NCI-H187 treated with DMSO at 0.1 percent for 48 hours (cell line): ENCODE measurements around the gene FAAH2.
"Not testable (repeated sequence)": the region's sequence is repeated elsewhere in the genome, so short reads cannot be mapped to it uniquely, and the experiment has no call there.

Experiments
- DNase-seq: peaks from one replicate; lab custom pipeline; 2025; lab: John Stamatoyannopoulos, UW

FAAH2 gene

GRCh38 chrX:57380026-57380796 is 93.7 kb downstream of the FAAH2 start:
- no peak for DNase-seq

- DNase-seq: not testable (repeated sequence)
Observed at GRCh38 chrX:57394162-57394561, 107.7 kb downstream of the FAAH2 start.

- DNase-seq: not testable (repeated sequence)
Observed at GRCh38 chrX:57403191-57403590, 116.7 kb downstream of the FAAH2 start.

DNA sequence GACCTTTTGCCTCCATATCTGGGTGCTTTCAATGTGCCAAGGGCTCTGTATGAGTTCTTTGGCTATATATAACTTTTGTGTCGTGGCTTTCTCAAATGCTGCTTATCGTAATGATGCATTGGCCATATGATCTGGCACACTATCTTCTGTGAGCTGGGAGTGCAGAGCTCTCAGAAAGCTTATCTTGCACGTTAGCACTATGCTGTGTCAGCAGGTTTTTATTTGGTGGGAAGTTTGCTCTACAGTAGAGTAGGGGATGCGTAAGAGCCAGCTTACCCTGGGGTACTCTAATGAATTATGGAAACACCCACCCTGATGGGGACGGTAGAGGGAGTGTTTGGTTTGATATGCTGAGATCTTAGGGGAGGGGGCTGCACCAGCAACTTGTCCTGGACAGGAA is 119.6 kb downstream of the FAAH2 start:
- DNase-seq: no peak

DNA sequence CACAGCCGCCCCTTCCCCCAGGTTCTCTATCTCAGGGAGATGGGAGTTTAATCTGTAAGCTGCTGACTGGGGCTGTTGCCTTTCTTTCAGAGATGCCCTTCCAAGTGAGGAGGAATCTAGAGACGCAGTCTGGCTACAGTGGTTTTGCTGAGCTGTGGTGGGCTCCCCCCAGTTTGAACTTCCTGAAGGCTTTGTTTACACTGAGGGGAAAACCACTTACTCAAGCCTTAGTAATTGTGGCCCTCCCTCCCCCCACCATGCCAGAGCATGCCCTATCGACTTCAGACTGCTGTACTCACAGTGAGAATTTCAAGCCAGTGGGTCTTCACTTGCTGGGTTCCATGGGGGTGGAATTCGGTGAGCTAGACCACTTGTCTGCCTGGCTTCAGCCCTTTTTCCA is 131.3 kb downstream of the FAAH2 start:
- no peak for DNase-seq

DNA sequence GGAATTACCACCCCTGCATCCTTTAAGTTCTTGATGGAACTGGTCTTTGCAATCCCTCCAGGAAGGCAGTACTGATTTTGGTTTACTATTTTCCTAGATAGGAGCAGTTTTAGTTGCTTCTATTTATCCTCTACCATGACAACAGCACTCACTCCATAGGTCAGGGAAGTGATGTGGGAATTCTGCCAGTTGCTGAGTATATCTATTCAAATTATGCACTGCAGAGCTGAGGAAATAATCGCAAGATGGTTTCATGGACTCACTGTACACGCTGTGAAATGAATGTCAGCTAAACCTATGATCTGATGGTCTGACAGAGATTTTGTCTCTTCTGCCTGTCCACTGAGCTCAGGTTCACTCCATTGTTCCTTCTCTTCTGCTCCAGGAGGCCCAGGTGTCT is 135.8 kb downstream of the FAAH2 start:
- no peak for DNase-seq

GRCh38 chrX:57422790-57423189 is 136.3 kb downstream of the FAAH2 start:
- no peak for DNase-seq

DNA sequence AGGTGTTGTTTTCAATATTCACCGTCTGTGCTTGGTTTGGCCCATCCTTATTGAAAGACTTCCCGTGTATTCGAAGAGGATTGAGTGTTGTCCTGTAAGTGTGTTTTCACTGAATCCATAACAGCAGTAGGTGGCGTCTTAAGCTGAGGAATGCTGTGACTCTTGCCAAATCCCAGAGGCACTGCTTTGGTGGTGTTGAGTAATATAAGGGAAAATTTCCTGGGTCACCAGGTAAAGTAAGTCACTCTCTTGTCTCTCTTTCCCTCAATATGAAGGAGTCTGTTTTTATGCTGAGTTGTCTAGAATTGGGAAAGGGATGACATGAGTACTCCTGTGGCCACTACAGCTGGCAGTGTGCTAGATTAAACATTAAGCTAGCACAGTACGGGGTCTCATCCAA is 158.6 kb downstream of the FAAH2 start:
- DNase-seq: no peak

DNA sequence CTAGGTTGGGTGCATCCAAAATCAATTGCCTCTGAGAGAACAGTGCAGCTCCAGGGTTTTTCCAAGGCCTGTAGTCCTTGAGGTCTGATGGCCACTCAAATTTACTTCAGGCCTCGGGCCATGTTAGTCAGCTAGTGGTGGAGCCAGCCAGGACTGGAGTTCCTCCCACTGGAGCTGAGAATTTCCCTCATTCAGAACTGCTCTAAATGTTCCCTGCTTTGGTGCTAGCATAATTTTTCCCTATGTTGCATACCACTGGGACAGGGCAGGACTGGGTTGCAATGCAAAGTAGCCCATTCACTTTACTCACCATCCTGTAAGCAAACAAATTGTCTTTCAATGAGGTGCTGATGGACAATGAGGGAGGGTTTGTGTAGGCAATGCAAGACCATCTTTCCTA is 159.3 kb downstream of the FAAH2 start:
- no peak for DNase-seq

- DNase-seq: no peak
Observed at GRCh38 chrX:57447856-57448255, 161.3 kb downstream of the FAAH2 start.

DNA sequence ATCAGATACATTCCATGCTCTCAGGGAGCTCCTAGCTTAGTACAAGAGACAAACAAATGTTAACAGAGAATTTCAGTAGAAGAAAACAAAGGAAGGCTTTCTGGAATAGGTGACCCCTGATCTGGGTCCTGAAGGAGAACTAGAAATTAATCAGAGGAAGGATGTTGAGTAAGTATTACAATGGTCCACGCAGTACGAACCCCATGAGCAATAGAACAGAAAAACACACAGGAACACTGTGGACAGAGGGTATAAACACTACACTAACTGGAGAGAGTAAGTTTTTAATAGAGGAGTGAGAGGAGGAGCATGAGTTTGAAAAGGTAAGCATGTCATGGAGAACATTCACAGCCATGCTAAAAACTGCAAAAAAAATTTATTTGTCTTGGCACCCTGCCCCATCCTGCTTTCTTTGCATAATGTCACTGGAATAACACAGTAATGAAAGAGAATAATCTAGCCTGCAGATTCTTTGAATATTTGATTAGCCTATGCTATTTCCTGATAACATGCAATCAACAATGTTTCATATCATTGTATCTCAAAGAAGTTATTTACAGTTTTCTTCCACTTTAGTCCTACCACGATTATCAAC is 165.0 kb downstream of the FAAH2 start:
- DNase-seq: no peak

- no peak for DNase-seq
Observed at GRCh38 chrX:57453901-57454300, 167.4 kb downstream of the FAAH2 start.

GRCh38 chrX:57481514-57481913 is 195.0 kb downstream of the FAAH2 start:
- DNase-seq: no peak

DNA sequence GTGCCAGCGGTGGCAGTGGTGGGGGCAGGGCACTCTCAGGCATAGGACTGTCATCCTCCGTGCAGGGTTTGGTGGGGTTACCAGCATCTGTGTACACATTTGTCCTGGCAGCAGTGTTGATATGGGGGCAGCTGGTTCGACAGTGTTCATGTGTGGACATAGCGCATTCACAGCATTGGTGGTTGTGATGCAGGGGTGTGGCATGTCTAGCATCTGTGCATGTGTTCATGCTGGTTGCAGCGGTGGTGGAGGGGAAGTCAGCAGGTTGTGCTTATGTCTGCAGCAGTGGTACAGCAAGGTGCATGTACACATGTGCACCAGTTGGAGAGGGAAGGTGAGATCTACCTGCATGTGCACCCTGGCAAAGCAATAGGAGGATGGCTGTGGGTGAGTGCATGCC is 230.0 kb downstream of the FAAH2 start:
- no peak for DNase-seq

- no peak for DNase-seq
Observed at GRCh38 chrX:57519578-57520118, 233.1 kb downstream of the FAAH2 start.

DNA sequence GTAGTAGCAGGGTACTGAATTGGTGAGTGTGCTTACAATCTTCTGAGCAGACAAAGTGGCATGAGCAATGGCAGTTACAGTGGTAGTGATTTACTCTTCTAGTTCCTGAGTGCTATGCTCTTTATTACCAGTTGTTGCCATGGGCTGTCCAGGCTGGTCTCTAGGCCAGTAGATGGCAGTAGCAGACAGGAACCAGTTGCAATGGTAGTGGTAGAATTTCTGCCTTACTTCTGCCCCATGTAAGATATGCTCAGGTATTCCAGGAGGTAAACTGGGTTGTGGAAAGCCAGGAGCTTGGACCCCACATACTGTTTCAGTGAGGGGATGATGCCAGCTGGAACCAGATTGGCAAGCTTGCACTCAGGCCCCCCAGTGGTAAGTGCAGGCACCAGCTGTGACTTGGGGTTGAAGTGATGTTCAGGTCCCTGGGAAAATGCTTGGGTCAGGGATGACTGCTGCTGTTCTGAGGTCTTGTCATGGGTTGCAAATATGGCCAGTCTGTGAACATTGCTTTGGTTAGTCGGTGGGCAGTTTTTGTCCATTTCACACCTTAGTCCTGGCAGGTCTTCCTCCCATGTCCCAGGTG is 242.3 kb downstream of the FAAH2 start:
- no peak for DNase-seq
